ENCODE results near the gene KIAA1755.

KIAA1755 gene

DNA sequence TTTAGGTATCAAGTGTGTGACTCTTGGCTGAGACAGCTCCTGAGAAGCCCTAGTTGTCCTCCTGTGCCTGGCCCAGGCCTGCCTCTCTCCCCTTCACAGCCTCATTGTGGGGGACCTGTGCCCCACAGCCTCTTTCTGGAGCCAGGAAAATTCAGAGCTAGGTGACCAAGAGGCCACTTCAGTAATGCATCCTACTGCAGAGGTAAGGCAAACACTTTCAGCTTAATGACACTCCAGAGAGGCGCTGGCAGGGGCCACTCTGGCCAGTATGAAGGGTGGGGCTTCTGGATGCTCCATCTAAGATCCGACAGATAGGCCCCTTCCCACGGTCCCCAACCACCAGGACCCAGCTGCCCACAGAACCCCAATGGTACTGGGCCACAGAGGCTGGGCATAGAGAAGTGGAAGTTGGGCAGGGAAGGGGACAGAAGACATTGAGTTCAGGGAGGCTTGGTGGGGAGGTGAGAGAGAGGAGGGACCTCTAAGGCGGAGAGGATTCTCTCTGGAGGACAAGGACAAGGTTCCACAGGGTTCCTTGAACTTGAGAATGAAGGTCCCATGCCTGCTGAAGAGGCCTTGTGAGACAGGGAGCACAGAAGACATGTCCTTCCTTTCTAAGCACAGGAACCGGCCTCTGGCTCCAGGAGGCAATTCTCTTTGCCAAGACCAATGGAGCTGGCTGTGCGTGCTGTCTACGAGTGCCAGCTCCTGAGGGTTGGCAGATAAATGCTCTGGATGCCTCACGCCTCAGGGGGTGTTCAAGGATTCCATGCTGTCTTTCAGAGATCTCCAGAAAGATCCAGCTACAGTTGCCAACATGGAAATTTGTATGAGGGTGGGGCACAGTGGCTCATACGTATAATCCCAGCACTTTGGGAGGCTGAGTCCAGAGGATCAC lies 49.1 kb downstream of the KIAA1755 start:
- TF ChIP-seq CTCF (IDR thresholded peaks at IDR 0.05), result no peak

DNA sequence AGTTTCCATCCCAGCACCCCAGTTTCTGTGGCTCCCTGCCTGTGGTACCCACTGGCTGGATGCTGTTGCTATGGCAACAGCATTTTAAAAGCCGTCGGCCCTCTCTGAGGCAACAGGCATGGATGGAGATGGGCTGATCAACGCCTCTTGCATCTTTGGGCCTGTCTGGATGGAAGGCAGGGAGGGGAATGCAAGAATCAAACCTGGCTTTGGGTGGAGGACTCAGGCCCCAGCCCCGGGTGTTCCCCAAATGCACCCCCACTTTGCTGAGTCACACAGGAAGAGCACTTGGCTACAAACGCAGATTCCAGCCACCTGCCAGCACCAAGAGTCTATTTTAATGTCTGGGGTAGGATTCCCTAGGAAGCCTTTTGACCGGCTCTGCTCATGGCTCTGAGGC lies 49.8 kb downstream of the KIAA1755 start:
- TF ChIP-seq CTCF (IDR thresholded peaks at IDR 0.05), result no peak

GRCh38 chr20:38209736-38210405 lies 50.7 kb downstream of the KIAA1755 start:
- TF ChIP-seq CTCF (IDR thresholded peaks at IDR 0.05), result no peak

DNA sequence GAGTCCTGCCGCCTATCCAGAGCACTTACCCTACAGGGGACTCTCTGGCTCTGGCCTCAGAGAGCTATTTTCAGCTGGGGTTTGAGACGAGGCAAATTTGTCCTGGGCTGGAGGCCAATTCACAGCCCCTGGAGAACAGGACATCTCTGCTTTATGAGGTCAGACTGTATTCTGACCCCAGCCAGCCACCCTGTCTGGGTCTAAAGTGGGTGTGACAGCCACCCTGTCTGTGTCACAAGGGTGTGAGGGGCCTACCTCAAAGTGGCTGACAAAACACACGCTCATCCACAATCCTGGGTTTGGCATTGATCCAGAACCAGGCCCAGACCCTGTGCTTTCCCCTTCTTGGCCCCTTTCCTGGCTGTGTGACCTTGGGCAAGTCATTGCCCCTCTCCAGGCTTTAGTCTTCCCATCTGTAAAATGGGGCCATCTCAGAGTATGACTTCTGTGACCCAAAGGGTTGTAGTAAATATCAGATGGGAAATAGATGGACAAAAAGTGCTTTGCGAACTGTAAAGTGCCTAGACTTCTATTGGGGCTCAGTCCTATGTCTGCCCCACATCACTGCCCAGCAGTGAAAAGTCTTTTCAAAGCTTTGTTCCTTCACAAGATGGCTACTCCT lies 51.4 kb downstream of the KIAA1755 start:
- no peak for TF ChIP-seq CTCF (IDR thresholded peaks at IDR 0.05)

- TF ChIP-seq CTCF (IDR thresholded peaks at IDR 0.05), result no peak
Measured at GRCh38 chr20:38208523-38208922, 52.0 kb downstream of the KIAA1755 start.

- no peak for TF ChIP-seq CTCF (IDR thresholded peaks at IDR 0.05)
Measured at GRCh38 chr20:38208088-38208487, 52.4 kb downstream of the KIAA1755 start.

GRCh38 chr20:38207621-38208020 lies 52.9 kb downstream of the KIAA1755 start:
- no peak for TF ChIP-seq CTCF (IDR thresholded peaks at IDR 0.05)
